ENCODE data around the gene CACNB2.

- TF ChIP-seq POLR2A (IDR thresholded peaks at IDR 0.05) = no peak
- no peak for TF ChIP-seq CTCF (IDR thresholded peaks at IDR 0.05)
These were observed 91.3 kb downstream of the CACNB2 start for GRCh38 chr10:18231480-18231879.

Data from adrenal gland (tissue), 5 donors.